Cardiac septum (tissue), 1 donor: ENCODE measurements around the gene NUDT13. TPM values are rescaled to one million over a fixed set of nuclear protein-coding genes. Genes with fewer than 3 reads are reported as not detected.

ENCODE experiments used
- DNase-seq: peaks from one replicate; pipeline ENCODE4 v3.0.0-alpha.2; 2020; ENCODE audit warnings: low spot score
- intact Hi-C: fragments of 100-400 bp; cut with DNase I; formaldehyde crosslinking; loops from one replicate; pipeline ENCODE4 v1.14.0; 2022
- total RNA-seq: library from RNA; stranded (reverse); fragmentation: NEBNext Ultra II Directional; extraction: Animal tissue kit (Norgen Biotek cat#: 25700); gene quantifications from one replicate; pipeline ENCODE4 v1.2.1, GENCODE V29; 2021
- donor health status: DM: no; HTN: no; CAD: no.

NUDT13 gene
- total RNA-seq, 1 donor from 2014 or later: 2.4 TPM

- no peak for DNase-seq
- intact Hi-C loops: loop anchor here (10.0 kb wide), 1 partner anchor 787 kb away; no protein-coding TSS in a partner anchor
These were observed 41.8 kb downstream of the NUDT13 start for GRCh38 chr10:73152009-73152408.

GRCh38 chr10:73156054-73156453 lies 45.8 kb downstream of the NUDT13 start:
- no peak for DNase-seq
- intact Hi-C loops: loop anchor here (10.0 kb wide), 1 partner anchor 791 kb away; no protein-coding TSS in a partner anchor

GRCh38 chr10:73159038-73159648 lies 48.9 kb downstream of the NUDT13 start:
- intact Hi-C loops: loop anchor here (10.0 kb wide), 1 partner anchor 794 kb away; no protein-coding TSS in a partner anchor
- no peak for DNase-seq

- intact Hi-C loops: no loop called here
- no peak for DNase-seq
These were observed 50.8 kb downstream of the NUDT13 start for GRCh38 chr10:73161079-73161478.

- no peak for DNase-seq
- intact Hi-C loops: no loop called here
These were observed 51.4 kb downstream of the NUDT13 start for GRCh38 chr10:73161662-73162061.

- intact Hi-C loops: no loop called here
- no peak for DNase-seq
These were observed 52.8 kb downstream of the NUDT13 start for GRCh38 chr10:73163096-73163495.

- DNase-seq: no peak
- intact Hi-C loops: loop anchor here (5.0 kb wide), 2 partner anchors 55 to 80 kb away; partner anchors contain the start of genes DNAJC9 and NUDT13
These were observed 56.7 kb downstream of the NUDT13 start for GRCh38 chr10:73166972-73167371.

- intact Hi-C loops: loop anchor here (5.0 kb wide), 2 partner anchors 55 to 80 kb away; partner anchors contain the start of genes DNAJC9 and NUDT13
- no peak for DNase-seq
These were observed 57.2 kb downstream of the NUDT13 start for GRCh38 chr10:73167458-73167782.

- intact Hi-C loops: loop anchor here (2.0 to 5.0 kb wide), 3 partner anchors 56 to 79 kb away; partner anchors contain the start of genes DNAJC9, NUDT13 and P4HA1
- peak; percentile 95 for DNase-seq
These were observed 57.7 kb downstream of the NUDT13 start, which contains the start of the genes ECD and FAM149B1 for GRCh38 chr10:73167783-73168464. ECD (minus strand) TSS chr10:73168008; CDS start chr10:73163937, 4,071 bp downstream. FAM149B1 (plus strand) TSS chr10:73168119; CDS start chr10:73168340, 221 bp downstream.

- DNase-seq: no peak
- intact Hi-C loops: loop anchor here (2.0 to 5.0 kb wide), 3 partner anchors 56 to 79 kb away; partner anchors contain the start of genes DNAJC9, NUDT13 and P4HA1
These were observed 58.2 kb downstream of the NUDT13 start for GRCh38 chr10:73168465-73168803.

- DNase-seq: no peak
These were observed 59.1 kb downstream of the NUDT13 start for GRCh38 chr10:73169320-73169719.

GRCh38 chr10:73172867-73173266 lies 62.6 kb downstream of the NUDT13 start:
- DNase-seq: no peak
- intact Hi-C loops: no loop called here

More at GRCh38 chr10:73169320-73169719, 59.1 kb downstream of the NUDT13 start:
- intact Hi-C loops: loop anchor here (2.0 to 5.0 kb wide), 3 partner anchors 57 to 78 kb away; partner anchors contain the start of genes DNAJC9, NUDT13 and P4HA1

- DNase-seq: no peak
- intact Hi-C loops: no loop called here
These were observed 64.1 kb downstream of the NUDT13 start for GRCh38 chr10:73174148-73174925.

Other genes starting within 250 kb of the NUDT13 start
- 0.32 TPM for gene OIT3, start 216.7 kb upstream of the NUDT13 start, total RNA-seq
- gene PLA2G12B, start 155.6 kb upstream of the NUDT13 start, total RNA-seq: not detected
- gene P4HA1, start 13.6 kb upstream of the NUDT13 start, total RNA-seq: 54.8 TPM
- 17.0 TPM for gene ECD, start 57.6 kb downstream of the NUDT13 start, total RNA-seq
- 11.5 TPM for gene FAM149B1, start 57.7 kb downstream of the NUDT13 start, total RNA-seq
- 7.4 TPM for gene DNAJC9, start 136.8 kb downstream of the NUDT13 start, total RNA-seq
- gene MRPS16, start 142.2 kb downstream of the NUDT13 start, total RNA-seq: 95.5 TPM
- gene CFAP70, start 248.4 kb downstream of the NUDT13 start, total RNA-seq: 1.4 TPM